B cell (primary cell): Measurements from ENCODE around the gene SLC24A3.

Experiments used
- CTCF ChIP-seq: fragments of 200-600 bp; IDR thresholded peaks from one replicate; pipeline ENCODE4 v1.8.0; 2022; ENCODE audit warnings: antibody characterized with exemption, mild to moderate bottlenecking
- EZH2 ChIP-seq: IDR thresholded peaks from 2 replicates; pipeline ENCODE4 v1.6.1; 2012; ENCODE audit warnings: borderline replicate concordance, low read depth, mild to moderate bottlenecking, moderate library complexity, low read length; ENCODE audit not compliant: insufficient read depth, poor library complexity, severe bottlenecking

- TF ChIP-seq EZH2 (no peak), CTCF (no peak)
Measured at GRCh38 chr20:19320005-19320404, 107.6 kb downstream of the SLC24A3 start.
